Neural cell (in vitro differentiated cells): ENCODE data around the gene SHROOM2.

Source experiments
- CTCF ChIP-seq: fragments of 450-650 bp; IDR thresholded peaks from 2 replicates; pipeline ENCODE4 v1.5.1; 2014; ENCODE audit warnings: antibody characterized with exemption, mild to moderate bottlenecking, moderate library complexity; ENCODE audit not compliant: poor library complexity, severe bottlenecking
- EZH2 ChIP-seq: fragments of 200-600, 300-800 bp; shearing (Covaris generic), sonication (generic); IDR thresholded peaks from 2 replicates; pipeline ENCODE4 v1.6.1; 2014; ENCODE audit warnings: antibody characterized with exemption, low read length, borderline replicate concordance, mild to moderate bottlenecking; ENCODE audit not compliant: insufficient read depth, poor library complexity, severe bottlenecking
- MXI1 ChIP-seq: fragments of 450-650 bp; conservative IDR thresholded peaks from 2 replicates; pipeline ENCODE4 v1.6.1; 2014; ENCODE audit warnings: antibody characterized with exemption, mild to moderate bottlenecking; ENCODE audit not compliant: poor library complexity, severe bottlenecking
- POLR2AphosphoS5 ChIP-seq: IDR thresholded peaks from 2 replicates; pipeline ENCODE4 v1.6.1; 2012
- RAD21 ChIP-seq: fragments of 450-650 bp; conservative IDR thresholded peaks from 2 replicates; pipeline ENCODE4 v1.6.1; 2014; ENCODE audit warnings: antibody characterized with exemption, mild to moderate bottlenecking, moderate library complexity

DNA sequence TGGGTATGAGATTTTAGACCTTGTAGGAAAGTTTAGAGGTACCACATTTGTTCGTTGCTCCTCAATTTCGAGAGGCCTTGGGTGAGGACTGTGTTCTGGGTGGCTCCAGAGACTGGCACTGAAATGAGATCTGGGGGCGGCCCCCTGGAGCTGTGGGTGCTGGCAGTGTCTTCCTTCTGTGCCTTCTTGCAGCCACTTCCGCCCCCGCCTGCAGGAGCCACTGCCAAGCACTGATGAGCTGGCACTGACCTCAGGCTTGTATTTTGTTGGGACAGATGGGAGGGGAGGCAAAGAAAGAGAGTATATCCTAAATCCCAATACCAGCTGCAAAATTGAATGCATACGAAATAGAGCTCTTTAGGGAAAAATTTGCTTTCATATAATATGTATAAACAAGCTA is 116.4 kb downstream of the SHROOM2 start:
- no peak for TF ChIP-seq CTCF
- no peak for TF ChIP-seq RAD21
- no peak for TF ChIP-seq POLR2AphosphoS5
- no peak for TF ChIP-seq EZH2
- no peak for TF ChIP-seq MXI1
